ENCODE data around the gene MYO1E. TPM values are rescaled to one million over a fixed set of nuclear protein-coding genes. Genes with fewer than 3 reads are reported as not detected.
"Not testable (repeated sequence)": the region's sequence is repeated elsewhere in the genome, so short reads cannot be mapped to it uniquely, and the experiment has no call there.

The MYO1E gene
- total and polyA plus RNA-seq, 4 donors: 6.7 to 70.9 (median 21.6) TPM

GRCh38 chr15:59338414-59338813 lies 34.3 kb downstream of the MYO1E start:
- no peak overlapping the region for H3K27ac ChIP-seq (ENCODE audit: low read depth in 1 of 2, low read length in 2 of 2)
- no peak overlapping the region for H3K4me3 ChIP-seq (ENCODE audit: low read depth in 1 of 3, low read length in 3 of 3)
- WGBS: 97% methylated on average over 1 of the region's 1 CpG
- DNase-seq (ENCODE audit: low spot score): no peak
- no peak overlapping the region for H3K9ac ChIP-seq (ENCODE audit: low read depth in 1 of 2, low read length in 2 of 2)
- no peaks in the 10 kb centered on the region for H3K27me3 ChIP-seq (ENCODE audit: control insufficient read depth in 4 of 4, insufficient read depth in 4 of 4, low read length in 3 of 4)
- no peaks in the 10 kb centered on the region for H3K36me3 ChIP-seq (ENCODE audit: control insufficient read depth in 4 of 4, insufficient read depth in 3 of 4, low read depth in 1 of 4, low read length in 3 of 4)
- no peaks in the 10 kb centered on the region for H3K9me3 ChIP-seq (ENCODE audit: control insufficient read depth in 4 of 4, low read length in 3 of 4)
- TF ChIP-seq RAD21 (IDR thresholded peaks at IDR 0.05): no peak
- no peak for TF ChIP-seq GABPA (IDR thresholded peaks at IDR 0.05 in 1 of 2, conservative IDR thresholded peaks at IDR 0.05 in 1 of 2)
- TF ChIP-seq HNF4G (IDR thresholded peaks at IDR 0.05): no peak
- TF ChIP-seq RXRA (IDR thresholded peaks at IDR 0.05): no peak
- TF ChIP-seq EGR1 (IDR thresholded peaks at IDR 0.05; ENCODE audit: low read depth in 2 of 2): no peak
- TF ChIP-seq, protein P1, sequence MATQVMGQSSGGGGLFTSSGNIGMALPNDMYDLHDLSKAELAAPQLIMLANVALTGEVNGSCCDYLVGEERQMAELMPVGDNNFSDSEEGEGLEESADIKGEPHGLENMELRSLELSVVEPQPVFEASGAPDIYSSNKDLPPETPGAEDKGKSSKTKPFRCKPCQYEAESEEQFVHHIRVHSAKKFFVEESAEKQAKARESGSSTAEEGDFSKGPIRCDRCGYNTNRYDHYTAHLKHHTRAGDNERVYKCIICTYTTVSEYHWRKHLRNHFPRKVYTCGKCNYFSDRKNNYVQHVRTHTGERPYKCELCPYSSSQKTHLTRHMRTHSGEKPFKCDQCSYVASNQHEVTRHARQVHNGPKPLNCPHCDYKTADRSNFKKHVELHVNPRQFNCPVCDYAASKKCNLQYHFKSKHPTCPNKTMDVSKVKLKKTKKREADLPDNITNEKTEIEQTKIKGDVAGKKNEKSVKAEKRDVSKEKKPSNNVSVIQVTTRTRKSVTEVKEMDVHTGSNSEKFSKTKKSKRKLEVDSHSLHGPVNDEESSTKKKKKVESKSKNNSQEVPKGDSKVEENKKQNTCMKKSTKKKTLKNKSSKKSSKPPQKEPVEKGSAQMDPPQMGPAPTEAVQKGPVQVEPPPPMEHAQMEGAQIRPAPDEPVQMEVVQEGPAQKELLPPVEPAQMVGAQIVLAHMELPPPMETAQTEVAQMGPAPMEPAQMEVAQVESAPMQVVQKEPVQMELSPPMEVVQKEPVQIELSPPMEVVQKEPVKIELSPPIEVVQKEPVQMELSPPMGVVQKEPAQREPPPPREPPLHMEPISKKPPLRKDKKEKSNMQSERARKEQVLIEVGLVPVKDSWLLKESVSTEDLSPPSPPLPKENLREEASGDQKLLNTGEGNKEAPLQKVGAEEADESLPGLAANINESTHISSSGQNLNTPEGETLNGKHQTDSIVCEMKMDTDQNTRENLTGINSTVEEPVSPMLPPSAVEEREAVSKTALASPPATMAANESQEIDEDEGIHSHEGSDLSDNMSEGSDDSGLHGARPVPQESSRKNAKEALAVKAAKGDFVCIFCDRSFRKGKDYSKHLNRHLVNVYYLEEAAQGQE (IDR thresholded peaks at IDR 0.05): no peak
- no peak for TF ChIP-seq NR2F2 (IDR thresholded peaks at IDR 0.05)
- TF ChIP-seq JUND (IDR thresholded peaks at IDR 0.05): no peak
- TF ChIP-seq SP1 (IDR thresholded peaks at IDR 0.05): no peak
- TF ChIP-seq HNF4A (conservative IDR thresholded peaks at IDR 0.05): no peak
- TF ChIP-seq TAF1 (conservative IDR thresholded peaks at IDR 0.05): no peak
- TF ChIP-seq, protein P2, sequence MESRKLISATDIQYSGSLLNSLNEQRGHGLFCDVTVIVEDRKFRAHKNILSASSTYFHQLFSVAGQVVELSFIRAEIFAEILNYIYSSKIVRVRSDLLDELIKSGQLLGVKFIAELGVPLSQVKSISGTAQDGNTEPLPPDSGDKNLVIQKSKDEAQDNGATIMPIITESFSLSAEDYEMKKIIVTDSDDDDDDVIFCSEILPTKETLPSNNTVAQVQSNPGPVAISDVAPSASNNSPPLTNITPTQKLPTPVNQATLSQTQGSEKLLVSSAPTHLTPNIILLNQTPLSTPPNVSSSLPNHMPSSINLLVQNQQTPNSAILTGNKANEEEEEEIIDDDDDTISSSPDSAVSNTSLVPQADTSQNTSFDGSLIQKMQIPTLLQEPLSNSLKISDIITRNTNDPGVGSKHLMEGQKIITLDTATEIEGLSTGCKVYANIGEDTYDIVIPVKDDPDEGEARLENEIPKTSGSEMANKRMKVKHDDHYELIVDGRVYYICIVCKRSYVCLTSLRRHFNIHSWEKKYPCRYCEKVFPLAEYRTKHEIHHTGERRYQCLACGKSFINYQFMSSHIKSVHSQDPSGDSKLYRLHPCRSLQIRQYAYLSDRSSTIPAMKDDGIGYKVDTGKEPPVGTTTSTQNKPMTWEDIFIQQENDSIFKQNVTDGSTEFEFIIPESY (IDR thresholded peaks at IDR 0.05): no peak
- no peak for TF ChIP-seq ATF3 (IDR thresholded peaks at IDR 0.05)
- no peak for TF ChIP-seq FOXA1 (IDR thresholded peaks at IDR 0.05)
- TF ChIP-seq, protein P3, sequence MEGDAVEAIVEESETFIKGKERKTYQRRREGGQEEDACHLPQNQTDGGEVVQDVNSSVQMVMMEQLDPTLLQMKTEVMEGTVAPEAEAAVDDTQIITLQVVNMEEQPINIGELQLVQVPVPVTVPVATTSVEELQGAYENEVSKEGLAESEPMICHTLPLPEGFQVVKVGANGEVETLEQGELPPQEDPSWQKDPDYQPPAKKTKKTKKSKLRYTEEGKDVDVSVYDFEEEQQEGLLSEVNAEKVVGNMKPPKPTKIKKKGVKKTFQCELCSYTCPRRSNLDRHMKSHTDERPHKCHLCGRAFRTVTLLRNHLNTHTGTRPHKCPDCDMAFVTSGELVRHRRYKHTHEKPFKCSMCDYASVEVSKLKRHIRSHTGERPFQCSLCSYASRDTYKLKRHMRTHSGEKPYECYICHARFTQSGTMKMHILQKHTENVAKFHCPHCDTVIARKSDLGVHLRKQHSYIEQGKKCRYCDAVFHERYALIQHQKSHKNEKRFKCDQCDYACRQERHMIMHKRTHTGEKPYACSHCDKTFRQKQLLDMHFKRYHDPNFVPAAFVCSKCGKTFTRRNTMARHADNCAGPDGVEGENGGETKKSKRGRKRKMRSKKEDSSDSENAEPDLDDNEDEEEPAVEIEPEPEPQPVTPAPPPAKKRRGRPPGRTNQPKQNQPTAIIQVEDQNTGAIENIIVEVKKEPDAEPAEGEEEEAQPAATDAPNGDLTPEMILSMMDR (IDR thresholded peaks at IDR 0.05; ENCODE audit: low read depth, low read length, missing input control): no peak
- TF ChIP-seq YY1 (IDR thresholded peaks at IDR 0.05): no peak
- TF ChIP-seq FOXA2 (IDR thresholded peaks at IDR 0.05): no peak
- no peak for TF ChIP-seq MAX (IDR thresholded peaks at IDR 0.05)
- H3K4me1 ChIP-seq (ENCODE audit: control insufficient read depth in 4 of 4, insufficient read depth in 4 of 4, low read length in 3 of 4): peaks cover 0 to 13% (median 7%) of the 10 kb centered on the region in 4 donors

DNA sequence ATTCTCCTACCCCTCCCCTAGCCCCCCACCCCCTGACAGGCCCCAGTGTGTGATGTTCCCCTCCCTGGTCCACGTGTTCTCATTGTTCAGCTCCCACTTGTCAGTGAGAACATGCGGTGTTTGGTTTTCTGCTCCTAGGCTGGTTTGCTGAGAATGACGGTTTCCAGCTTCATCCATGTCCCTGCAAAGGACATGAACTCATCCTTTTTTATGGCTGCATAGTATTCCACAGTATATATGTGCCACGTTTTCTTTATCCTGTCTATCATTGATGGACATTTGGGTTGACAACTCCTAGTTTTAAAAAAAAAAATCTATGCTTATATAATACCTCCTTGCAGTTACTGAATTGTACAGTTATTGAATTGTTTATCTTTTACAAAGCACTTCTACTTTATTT lies 35.9 kb downstream of the MYO1E start:
- H3K4me3 ChIP-seq (ENCODE audit: low read depth in 1 of 3, low read length in 3 of 3); H3K36me3 ChIP-seq (ENCODE audit: control insufficient read depth in 4 of 4, insufficient read depth in 3 of 4, low read depth in 1 of 4, low read length in 3 of 4); H3K9ac ChIP-seq (ENCODE audit: low read depth in 1 of 2, low read length in 2 of 2); DNase-seq (ENCODE audit: low spot score); H3K27ac ChIP-seq (ENCODE audit: low read depth in 1 of 2, low read length in 2 of 2); H3K9me3 ChIP-seq (ENCODE audit: control insufficient read depth in 4 of 4, low read length in 3 of 4); H3K27me3 ChIP-seq (ENCODE audit: control insufficient read depth in 4 of 4, insufficient read depth in 4 of 4, low read length in 3 of 4): not testable (repeated sequence)
- H3K4me1 ChIP-seq (ENCODE audit: control insufficient read depth in 4 of 4, insufficient read depth in 4 of 4, low read length in 3 of 4): peaks cover 5 to 14% (median 8%) of the 10 kb centered on the region in 4 donors
- 93% methylated on average over 4 of the region's 4 CpGs for WGBS

All from liver (tissue), 9 donors.